Adrenal gland (tissue), 5 donors: ENCODE data around the gene HVCN1.

Experiments
- POLR2A ChIP-seq, 2 donors: fragments of 450-650 bp; IDR thresholded peaks; one replicate each; pipeline ENCODE4 v1.6.1; 2017; ENCODE audit warnings: antibody characterized with exemption in 2 of 2, mild to moderate bottlenecking in 2 of 2, moderate library complexity in 1 of 2
- TF ChIP-seq, protein P1 (sequence below), 6 experiments: fragments of 450-650 bp in 4 of 6; fragments of 200-600 bp in 2 of 6; sonication (generic) in 1 of 6; IDR thresholded peaks; 1 replicate in 5 of 6; 2 replicates in 1 of 6; pipeline versions ENCODE4 v1.5.1 to v1.8.0; 2016 to 2021; ENCODE audit warnings: antibody characterized with exemption in 6 of 6, mild to moderate bottlenecking in 2 of 6, moderate library complexity in 1 of 6
- donor health status: DM: no; HTN: no; CAD: no.

- TF ChIP-seq POLR2A (IDR thresholded peaks at IDR 0.05): no peak
- TF ChIP-seq, protein P1, sequence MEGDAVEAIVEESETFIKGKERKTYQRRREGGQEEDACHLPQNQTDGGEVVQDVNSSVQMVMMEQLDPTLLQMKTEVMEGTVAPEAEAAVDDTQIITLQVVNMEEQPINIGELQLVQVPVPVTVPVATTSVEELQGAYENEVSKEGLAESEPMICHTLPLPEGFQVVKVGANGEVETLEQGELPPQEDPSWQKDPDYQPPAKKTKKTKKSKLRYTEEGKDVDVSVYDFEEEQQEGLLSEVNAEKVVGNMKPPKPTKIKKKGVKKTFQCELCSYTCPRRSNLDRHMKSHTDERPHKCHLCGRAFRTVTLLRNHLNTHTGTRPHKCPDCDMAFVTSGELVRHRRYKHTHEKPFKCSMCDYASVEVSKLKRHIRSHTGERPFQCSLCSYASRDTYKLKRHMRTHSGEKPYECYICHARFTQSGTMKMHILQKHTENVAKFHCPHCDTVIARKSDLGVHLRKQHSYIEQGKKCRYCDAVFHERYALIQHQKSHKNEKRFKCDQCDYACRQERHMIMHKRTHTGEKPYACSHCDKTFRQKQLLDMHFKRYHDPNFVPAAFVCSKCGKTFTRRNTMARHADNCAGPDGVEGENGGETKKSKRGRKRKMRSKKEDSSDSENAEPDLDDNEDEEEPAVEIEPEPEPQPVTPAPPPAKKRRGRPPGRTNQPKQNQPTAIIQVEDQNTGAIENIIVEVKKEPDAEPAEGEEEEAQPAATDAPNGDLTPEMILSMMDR (IDR thresholded peaks at IDR 0.05): no peak
Observed at GRCh38 chr12:110702081-110702480, 13.2 kb upstream of the HVCN1 start.
